K562 (cell line): ENCODE data around the gene SMAD3. TPM values are rescaled to one million over a fixed set of nuclear protein-coding genes. Genes with fewer than 3 reads are reported as not detected.

Experiments
- DMBX1 ChIP-seq: fragments of 250-450 bp; sonication (Bioruptor Pico); IDR thresholded peaks from 2 replicates; pipeline ENCODE4 v1.8.0; 2022; ENCODE audit warnings: inconsistent platforms, mild to moderate bottlenecking, moderate library complexity, borderline replicate concordance
- ETV1 ChIP-seq: fragments of 450-650 bp; conservative IDR thresholded peaks from 2 replicates; pipeline ENCODE4 v1.6.1; 2016; ENCODE audit warnings: missing genetic modification characterization, control low read depth, low read depth, missing compliant biosample characterization
- HDAC2 ChIP-seq: fragments of 450-650 bp; IDR thresholded peaks from 2 replicates; pipeline ENCODE4 v1.6.1; 2016; ENCODE audit warnings: mild to moderate bottlenecking
- HLTF ChIP-seq: fragments of 450-650 bp; IDR thresholded peaks from 2 replicates; pipeline ENCODE4 v1.6.1; 2016
- KLF13 ChIP-seq: fragments of 450-650 bp; IDR thresholded peaks from 2 replicates; pipeline ENCODE4 v1.6.1; 2016; ENCODE audit warnings: missing genetic modification characterization, low read depth, mild to moderate bottlenecking, missing compliant biosample characterization, moderate library complexity, borderline replicate concordance
- LCOR ChIP-seq: sonication (generic); formaldehyde crosslinking; IDR thresholded peaks from 2 replicates; pipeline ENCODE4 v1.8.0; 2022; ENCODE audit warnings: mild to moderate bottlenecking, missing genetic modification reagents
- LEF1 ChIP-seq: fragments of 450-650 bp; IDR thresholded peaks from 2 replicates; pipeline ENCODE4 v1.6.1; 2016; ENCODE audit warnings: mild to moderate bottlenecking
- MGA ChIP-seq: fragments of 450-650 bp; IDR thresholded peaks from 2 replicates; pipeline ENCODE4 v1.6.1; 2016; ENCODE audit warnings: mild to moderate bottlenecking, moderate library complexity
- PML ChIP-seq: IDR thresholded peaks from 2 replicates; pipeline ENCODE4 v1.6.1; 2012; ENCODE audit warnings: low read length, inconsistent platforms
- POLR3G ChIP-seq: IDR thresholded peaks from 2 replicates; pipeline ENCODE4 v1.6.1; 2011; ENCODE audit not compliant: insufficient read length, insufficient replicate concordance; ENCODE audit errors: extremely low read depth
- SIN3B ChIP-seq: fragments of 450-650 bp; IDR thresholded peaks from 2 replicates; pipeline ENCODE4 v1.6.1; 2017; ENCODE audit warnings: low read depth, mild to moderate bottlenecking, moderate library complexity
- STAG1 ChIP-seq: sonication (generic); formaldehyde crosslinking; IDR thresholded peaks from 2 replicates; pipeline ENCODE4 v1.5.0; 2020; ENCODE audit warnings: missing genetic modification reagents, borderline replicate concordance
- TBL1XR1 ChIP-seq, 2 experiments: IDR thresholded peaks; 2 replicates each; pipeline ENCODE4 v1.6.1; 2012; ENCODE audit warnings: improper control_type of control experiment in 2 of 2, low read length in 2 of 2, mild to moderate bottlenecking in 1 of 2
- TCF15 ChIP-seq: fragments of 250-450 bp; sonication (Bioruptor Pico); IDR thresholded peaks from 2 replicates; pipeline ENCODE4 v1.8.0; 2022; ENCODE audit warnings: moderate library complexity, mild to moderate bottlenecking, inconsistent platforms
- ZBTB26 ChIP-seq: fragments of 450-650 bp; formaldehyde crosslinking; IDR thresholded peaks from 2 replicates; pipeline ENCODE4 v1.4.0; 2022; ENCODE audit warnings: missing genetic modification characterization
- ZNF212 ChIP-seq: fragments of 450-650 bp; formaldehyde crosslinking; IDR thresholded peaks from 2 replicates; pipeline ENCODE4 v1.4.0; 2020; ENCODE audit warnings: mild to moderate bottlenecking
- ZSCAN29 ChIP-seq: fragments of 450-650 bp; IDR thresholded peaks from 2 replicates; pipeline ENCODE4 v1.6.1; 2017
- polyA plus RNA-seq, 8 experiments: library from polyadenylated mRNA; depleted of rRNA in 4 of 8; stranded (reverse) in 5 of 8; unstranded in 3 of 8; fragments of >200 nt; fragmentation: Nextera tagmentation in 2 of 8; fragmentation: Illumina TruSeq in 1 of 8; extraction: Ambion mirVana in 2 of 8; extraction: Trizol in 1 of 8; gene quantifications; 2 replicates each; pipeline versions ENCODE4 v1.2.1 to v1.2.3, GENCODE V29; 2011 to 2014; ENCODE audit warnings: inconsistent platforms in 1 of 8, missing spikeins in 1 of 8
- total RNA-seq, 7 experiments: library from RNA; depleted of rRNA in 6 of 7; stranded (reverse); fragments of >200 nt in 6 of 7; fragmentation: Illumina TruSeq in 2 of 7; extraction: Trizol in 2 of 7; gene quantifications; 2 replicates each; pipeline versions ENCODE4 v1.2.1 to v1.2.3, GENCODE V29; 2011 to 2021; ENCODE audit warnings: low replicate concordance in 1 of 7

Gene SMAD3
- total and polyA plus RNA-seq, 9 of the 15 experiments (the other 6 are each of a cell fraction or from before 2014, with no cell fraction given), result 4.3 to 39.2 (median 11.1) TPM

- no peak for TF ChIP-seq ZBTB26 (CRISPR knock-in tag)
- no peak for TF ChIP-seq HDAC2
- no peak for TF ChIP-seq ETV1
- TF ChIP-seq PML, result no peak
- peak; percentile 39; the same call in 1 of the 2 replicates for TF ChIP-seq DMBX1 (CRISPR knock-in tag)
- TF ChIP-seq MGA, result no peak
- no peak for TF ChIP-seq TCF15 (CRISPR knock-in tag)
- TF ChIP-seq TBL1XR1 (IDR thresholded peaks at IDR 0.05; ENCODE audit: low read length in 2 of 2), result no peak
- no peak for TF ChIP-seq SIN3B
- TF ChIP-seq STAG1 (CRISPR knock-in tag), result no peak
- no peak for TF ChIP-seq POLR3G
- TF ChIP-seq LEF1, result no peak
- no peak for TF ChIP-seq ZSCAN29
- TF ChIP-seq LCOR (CRISPR knock-in tag), result no peak
- TF ChIP-seq HLTF, result no peak
- no peak for TF ChIP-seq ZNF212 (CRISPR knock-in tag)
- TF ChIP-seq KLF13, result no peak
Measured at GRCh38 chr15:67097930-67098740, 32.7 kb downstream of the SMAD3 start (continued).
